B cell (primary cell): ENCODE data around the gene HES6. TPM values are rescaled to one million over a fixed set of nuclear protein-coding genes. Genes with fewer than 3 reads are reported as not detected.

ENCODE experiments used
- ATAC-seq: fragments of 200-7000 bp; cut with Tn5 transposase; one replicate; pipeline ENCODE4 v1.10.0; 2021; ENCODE audit warnings: low read depth, mild to moderate bottlenecking, moderate number of reproducible peaks, moderate library complexity
- CTCF ChIA-PET: fragments of 350-600 bp; sonication (Branson Sonifier 250); formaldehyde crosslinking; loops from one replicate; lab custom pipeline; 2021; ENCODE audit warnings: antibody characterized with exemption, inconsistent platforms; lab: Charles Lee
- POLR2A ChIA-PET: fragments of 350-600 bp; sonication (Branson Sonifier 250); formaldehyde crosslinking; loops from one replicate; lab custom pipeline; 2021; ENCODE audit warnings: antibody characterized with exemption; lab: Charles Lee
- DNase-seq: peaks from one replicate; pipeline ENCODE4 v3.0.0; 2013
- H2AFZ ChIP-seq: 2 replicates; pipeline ENCODE4 v1.6.1; 2012; ENCODE audit warnings: mild to moderate bottlenecking, low read depth, low read length; ENCODE audit not compliant: insufficient read depth, poor library complexity, severe bottlenecking
- H3K27ac ChIP-seq, 2 donors: 1 replicate in 1 of 2; 2 replicates in 1 of 2; pipeline ENCODE4 v1.5.1; 2012 to 2013; ENCODE audit warnings: low read length in 2 of 2, mild to moderate bottlenecking in 2 of 2, moderate library complexity in 1 of 2
- H3K27me3 ChIP-seq, 4 experiments: fragments of 200-600 bp in 1 of 4; sonication (generic) in 1 of 4; replicated peaks in 1 of 4; 1 replicate in 2 of 4; 2 replicates in 2 of 4; pipeline versions ENCODE4 v1.6.1 to v1.7.0; 2013 to 2016; ENCODE audit warnings: low read length in 3 of 4, mild to moderate bottlenecking in 2 of 4, mixed read lengths in 1 of 4, moderate library complexity in 1 of 4; ENCODE audit not compliant: insufficient read depth in 4 of 4, control insufficient read depth in 3 of 4; ENCODE audit errors: control extremely low read depth in 1 of 4
- H3K36me3 ChIP-seq, 2 experiments: replicated peaks in 1 of 2; 1 replicate in 1 of 2; 2 replicates in 1 of 2; pipeline versions ENCODE4 v1.6.1 to v1.7.1; 2013; ENCODE audit warnings: low read length in 1 of 2; ENCODE audit not compliant: insufficient read depth in 2 of 2, control insufficient read depth in 1 of 2; ENCODE audit errors: control extremely low read depth in 1 of 2, extremely low read depth in 1 of 2
- H3K4me1 ChIP-seq, 2 donors: fragments of 200-600 bp in 1 of 2; sonication (generic) in 1 of 2; 1 replicate in 1 of 2; 2 replicates in 1 of 2; pipeline versions ENCODE4 v1.5.1 to v1.6.1; 2013 to 2017; ENCODE audit warnings: low read length in 2 of 2; ENCODE audit not compliant: control insufficient read depth in 2 of 2, insufficient read depth in 2 of 2
- H3K4me2 ChIP-seq: replicated peaks from 2 replicates; pipeline ENCODE3; 2012; ENCODE audit warnings: mild to moderate bottlenecking, low read depth, low read length; ENCODE audit not compliant: poor library complexity, severe bottlenecking
- H3K4me3 ChIP-seq, 5 experiments: fragments of 200-600 bp in 1 of 5; sonication (generic) in 1 of 5; 1 replicate in 3 of 5; 2 replicates in 2 of 5; pipeline versions ENCODE4 v1.5.1 to v1.7.0; 2011 to 2016; ENCODE audit warnings: low read length in 4 of 5, mild to moderate bottlenecking in 4 of 5, low read depth in 2 of 5, control low read depth in 1 of 5, moderate library complexity in 1 of 5; ENCODE audit not compliant: insufficient read depth in 1 of 5; ENCODE audit errors: control extremely low read depth in 1 of 5, extremely low read depth in 1 of 5
- H3K79me2 ChIP-seq: fragments of 200-600 bp; sonication (generic); one replicate; pipeline ENCODE4 v1.6.0; 2016; ENCODE audit warnings: low read length; ENCODE audit not compliant: control insufficient read depth, insufficient read depth
- H3K9ac ChIP-seq: fragments of 200-600 bp; sonication (generic); 2 replicates; pipeline ENCODE4 v1.6.1; 2017; ENCODE audit warnings: mild to moderate bottlenecking, low read length, moderate library complexity
- H3K9me3 ChIP-seq, 3 donors: one replicate each; pipeline versions ENCODE4 v1.6.1 to v1.7.1; 2013; ENCODE audit warnings: low read length in 2 of 3; ENCODE audit not compliant: control insufficient read depth in 2 of 3, insufficient read depth in 1 of 3; ENCODE audit errors: control extremely low read depth in 1 of 3
- H4K20me1 ChIP-seq: 2 replicates; pipeline ENCODE4 v1.6.0; 2012; ENCODE audit warnings: mild to moderate bottlenecking, low read length; ENCODE audit not compliant: insufficient read depth, control insufficient read depth, poor library complexity, severe bottlenecking
- H3K27ac Mint-ChIP-seq: one replicate; pipeline ENCODE4 v1.8.0; 2021; ENCODE audit warnings: mixed read lengths
- H3K27me3 Mint-ChIP-seq: one replicate; pipeline ENCODE4 v1.8.0; 2021; ENCODE audit warnings: mixed read lengths
- H3K4me1 Mint-ChIP-seq: one replicate; pipeline ENCODE4 v1.8.0; 2021; ENCODE audit warnings: mixed read lengths
- H3K4me3 Mint-ChIP-seq: one replicate; pipeline ENCODE4 v1.8.0; 2021; ENCODE audit warnings: mixed read lengths
- H3K9me3 Mint-ChIP-seq: one replicate; pipeline ENCODE4 v1.8.0; 2022; ENCODE audit warnings: mixed read lengths; ENCODE audit not compliant: insufficient read depth
- EZH2 ChIP-seq: IDR thresholded peaks from 2 replicates; pipeline ENCODE4 v1.6.1; 2012; ENCODE audit warnings: borderline replicate concordance, low read depth, mild to moderate bottlenecking, moderate library complexity, low read length; ENCODE audit not compliant: insufficient read depth, poor library complexity, severe bottlenecking
- WGBS: methylation state at CpG from one replicate; pipeline ENCODE4 v1.1.5; 2013; ENCODE audit warnings: missing lambda C conversion rate; ENCODE audit not compliant: insufficient coverage; 5-methylcytosine and 5-hydroxymethylcytosine counted together
- intact Hi-C: fragments of 100-400 bp; cut with micrococcal nuclease; formaldehyde crosslinking; loops from one replicate; pipeline ENCODE4 v1.10.0; 2022
- polyA plus RNA-seq: library from polyadenylated mRNA; depleted of rRNA; stranded (reverse); fragments of >200 nt; gene quantifications from 2 replicates; pipeline ENCODE4 v1.2.3, GENCODE V29; 2012
- total RNA-seq, 2 donors: library from RNA; stranded (reverse); fragments of 120-200 nt in 1 of 2; gene quantifications; 1 replicate in 1 of 2; 2 replicates in 1 of 2; pipeline versions ENCODE4 v1.2.3 to v1.2.4, GENCODE V29; 2013 to 2022
- TF ChIP-seq, protein P1 (sequence below): fragments of 200-600 bp; IDR thresholded peaks from one replicate; pipeline ENCODE4 v1.8.0; 2022; ENCODE audit warnings: antibody characterized with exemption, mild to moderate bottlenecking

The HES6 gene
- total and polyA plus RNA-seq, 2 donors (not counting 1 experiment from before 2014, with no cell fraction given) = 6.5 to 14.3 TPM

DNA sequence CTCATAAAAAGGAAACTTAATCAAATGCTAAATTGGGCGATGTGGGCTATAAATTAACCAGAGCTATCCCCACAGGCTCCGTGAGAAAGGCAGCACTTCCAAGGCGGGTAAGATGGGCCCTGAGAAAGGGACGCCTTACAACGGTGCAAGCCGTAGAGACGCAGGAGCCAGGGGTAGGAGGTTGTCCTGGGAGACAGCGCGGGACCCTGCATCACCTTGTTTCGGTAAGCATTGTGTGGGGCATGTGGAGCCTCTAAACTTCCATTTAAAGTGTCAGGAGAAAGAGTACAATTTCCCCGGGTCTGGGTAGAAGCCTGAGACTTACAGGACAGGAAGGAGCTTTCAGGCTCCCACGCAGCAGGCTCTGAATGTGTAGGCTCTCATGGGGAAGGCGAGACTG lies 49.7 kb upstream of the HES6 start:
- TF ChIP-seq, protein P1, sequence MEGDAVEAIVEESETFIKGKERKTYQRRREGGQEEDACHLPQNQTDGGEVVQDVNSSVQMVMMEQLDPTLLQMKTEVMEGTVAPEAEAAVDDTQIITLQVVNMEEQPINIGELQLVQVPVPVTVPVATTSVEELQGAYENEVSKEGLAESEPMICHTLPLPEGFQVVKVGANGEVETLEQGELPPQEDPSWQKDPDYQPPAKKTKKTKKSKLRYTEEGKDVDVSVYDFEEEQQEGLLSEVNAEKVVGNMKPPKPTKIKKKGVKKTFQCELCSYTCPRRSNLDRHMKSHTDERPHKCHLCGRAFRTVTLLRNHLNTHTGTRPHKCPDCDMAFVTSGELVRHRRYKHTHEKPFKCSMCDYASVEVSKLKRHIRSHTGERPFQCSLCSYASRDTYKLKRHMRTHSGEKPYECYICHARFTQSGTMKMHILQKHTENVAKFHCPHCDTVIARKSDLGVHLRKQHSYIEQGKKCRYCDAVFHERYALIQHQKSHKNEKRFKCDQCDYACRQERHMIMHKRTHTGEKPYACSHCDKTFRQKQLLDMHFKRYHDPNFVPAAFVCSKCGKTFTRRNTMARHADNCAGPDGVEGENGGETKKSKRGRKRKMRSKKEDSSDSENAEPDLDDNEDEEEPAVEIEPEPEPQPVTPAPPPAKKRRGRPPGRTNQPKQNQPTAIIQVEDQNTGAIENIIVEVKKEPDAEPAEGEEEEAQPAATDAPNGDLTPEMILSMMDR = no peak
- no peak for TF ChIP-seq EZH2
- Histone ChIP-seq H3K4me3 (peak overlapping the region; percentile 51 to 89 (median 87)), H2AFZ (peak overlapping the region; percentile 92), H3K27ac (peak overlapping the region; percentile 76 to 93), H3K27me3 (peaks cover 0 to 2% (median 0%) of the 10 kb centered on the region in 4 experiments), H3K9ac (peak overlapping the region; percentile 84), H3K79me2 (peaks cover 36% of the 10 kb centered on the region), H3K36me3 (no peaks in the 10 kb centered on the region), H3K9me3 (no peaks in the 10 kb centered on the region), H4K20me1 (peaks cover 11% of the 10 kb centered on the region), H3K4me1 (peaks cover 17 to 26% of the 10 kb centered on the region in 2 donors), H3K4me2 (peak overlapping the region; percentile 90)
- H3K4me3 Mint-ChIP-seq = peak overlapping the region; percentile 97
- peak; percentile 32 for DNase-seq
- POLR2A ChIA-PET = interaction anchor here (0.6 kb wide), 1 partner anchor 30 kb away, joined by 5 read pairs; no protein-coding TSS in a partner anchor
- CTCF ChIA-PET = interaction anchor here (1.1 kb wide), 1 partner anchor 26 kb away, joined by 8 read pairs; no protein-coding TSS in a partner anchor
- no peaks in the 10 kb centered on the region for H3K9me3 Mint-ChIP-seq
- intact Hi-C loops = loop anchor here (1.0 to 10.0 kb wide), 6 partner anchors 31 to 615 kb away; partner anchors contain the start of genes HES6, ILKAP and TRAF3IP1
- H3K4me1 Mint-ChIP-seq = peaks cover 36% of the 10 kb centered on the region
- WGBS = 49% methylated on average over 12 of the region's 13 CpGs
- ATAC-seq = no peak
- no peaks in the 10 kb centered on the region for H3K27me3 Mint-ChIP-seq
- peak overlapping the region; percentile 98 for H3K27ac Mint-ChIP-seq
